GM06990 (cell line): ENCODE results near the gene AP1S1.

Experiments used
- DNase-seq: peaks from one replicate; pipeline ENCODE4 v3.0.0-alpha.2; 2011; ENCODE audit not compliant: insufficient read length; ENCODE audit errors: extremely low read depth
- H3K27me3 ChIP-seq: replicated peaks from 2 replicates; pipeline ENCODE4 v1.6.0; 2011; ENCODE audit warnings: low read length; ENCODE audit not compliant: control insufficient read depth, insufficient read depth
- H3K36me3 ChIP-seq: 2 replicates; pipeline ENCODE4 v1.5.1; 2011; ENCODE audit warnings: low read length; ENCODE audit not compliant: control insufficient read depth, insufficient read depth
- H3K4me3 ChIP-seq: replicated peaks from 2 replicates; pipeline ENCODE4 v1.5.1; 2011; ENCODE audit warnings: low read depth, mild to moderate bottlenecking, control low read depth, low read length
- TF ChIP-seq, protein P1 (sequence below): IDR thresholded peaks from 2 replicates; pipeline ENCODE4 v1.5.1; 2011; ENCODE audit warnings: low read length, control low read depth, mild to moderate bottlenecking, inconsistent platforms; ENCODE audit not compliant: insufficient read depth, poor library complexity, severe bottlenecking

AP1S1 gene

DNA sequence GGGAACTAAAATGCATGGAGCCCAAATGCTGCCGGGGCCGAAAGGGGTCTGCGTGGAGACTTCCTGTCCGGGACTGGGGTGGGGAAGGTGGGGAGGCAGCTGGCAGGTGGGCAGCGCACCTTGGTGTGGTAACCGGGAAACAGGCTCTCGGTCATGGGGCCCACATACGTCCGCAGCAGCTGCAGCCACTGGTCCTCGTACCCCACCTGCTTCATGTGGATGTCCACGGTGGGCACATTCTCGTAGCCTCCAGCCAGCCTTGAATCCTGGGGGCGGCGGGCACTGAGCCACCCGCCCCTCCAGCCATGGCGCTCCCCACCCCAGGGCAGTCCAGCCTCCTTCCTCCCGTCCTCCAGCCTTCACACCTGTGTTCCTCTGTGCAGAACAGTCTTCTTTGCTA, 53.2 kb downstream of the AP1S1 start:
- TF ChIP-seq, protein P1, sequence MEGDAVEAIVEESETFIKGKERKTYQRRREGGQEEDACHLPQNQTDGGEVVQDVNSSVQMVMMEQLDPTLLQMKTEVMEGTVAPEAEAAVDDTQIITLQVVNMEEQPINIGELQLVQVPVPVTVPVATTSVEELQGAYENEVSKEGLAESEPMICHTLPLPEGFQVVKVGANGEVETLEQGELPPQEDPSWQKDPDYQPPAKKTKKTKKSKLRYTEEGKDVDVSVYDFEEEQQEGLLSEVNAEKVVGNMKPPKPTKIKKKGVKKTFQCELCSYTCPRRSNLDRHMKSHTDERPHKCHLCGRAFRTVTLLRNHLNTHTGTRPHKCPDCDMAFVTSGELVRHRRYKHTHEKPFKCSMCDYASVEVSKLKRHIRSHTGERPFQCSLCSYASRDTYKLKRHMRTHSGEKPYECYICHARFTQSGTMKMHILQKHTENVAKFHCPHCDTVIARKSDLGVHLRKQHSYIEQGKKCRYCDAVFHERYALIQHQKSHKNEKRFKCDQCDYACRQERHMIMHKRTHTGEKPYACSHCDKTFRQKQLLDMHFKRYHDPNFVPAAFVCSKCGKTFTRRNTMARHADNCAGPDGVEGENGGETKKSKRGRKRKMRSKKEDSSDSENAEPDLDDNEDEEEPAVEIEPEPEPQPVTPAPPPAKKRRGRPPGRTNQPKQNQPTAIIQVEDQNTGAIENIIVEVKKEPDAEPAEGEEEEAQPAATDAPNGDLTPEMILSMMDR = no peak
- Histone ChIP-seq H3K4me3 (no peak overlapping the region), H3K36me3 (peaks cover 11% of the 10 kb centered on the region), H3K27me3 (no peaks in the 10 kb centered on the region; the same call in 1 of the 2 replicates)
- no peak for DNase-seq

DNA sequence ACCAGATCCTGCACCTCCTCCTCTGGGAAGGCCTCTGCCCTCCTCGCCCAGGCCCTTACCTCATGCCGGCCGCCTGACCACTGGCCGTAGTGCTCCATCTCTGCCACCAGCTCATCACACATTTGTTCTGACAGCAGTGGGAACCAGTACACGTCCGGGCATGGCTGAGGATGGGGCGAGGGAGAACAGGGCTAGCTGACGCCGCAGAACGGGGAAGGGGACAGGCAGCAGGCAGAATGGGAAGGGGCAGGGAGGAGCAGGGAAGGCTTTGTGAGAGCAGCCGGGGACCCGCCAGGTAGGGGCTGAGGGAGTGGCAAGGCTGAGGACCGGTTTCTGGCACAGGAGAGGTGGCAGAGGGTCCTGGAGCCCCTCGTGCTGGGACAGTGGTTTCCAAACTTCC, 54.5 kb downstream of the AP1S1 start:
- no peak for DNase-seq
- Histone ChIP-seq H3K4me3 (no peak overlapping the region), H3K36me3 (peaks cover 11% of the 10 kb centered on the region), H3K27me3 (no peaks in the 10 kb centered on the region)
- TF ChIP-seq, protein P1 = no peak

DNA sequence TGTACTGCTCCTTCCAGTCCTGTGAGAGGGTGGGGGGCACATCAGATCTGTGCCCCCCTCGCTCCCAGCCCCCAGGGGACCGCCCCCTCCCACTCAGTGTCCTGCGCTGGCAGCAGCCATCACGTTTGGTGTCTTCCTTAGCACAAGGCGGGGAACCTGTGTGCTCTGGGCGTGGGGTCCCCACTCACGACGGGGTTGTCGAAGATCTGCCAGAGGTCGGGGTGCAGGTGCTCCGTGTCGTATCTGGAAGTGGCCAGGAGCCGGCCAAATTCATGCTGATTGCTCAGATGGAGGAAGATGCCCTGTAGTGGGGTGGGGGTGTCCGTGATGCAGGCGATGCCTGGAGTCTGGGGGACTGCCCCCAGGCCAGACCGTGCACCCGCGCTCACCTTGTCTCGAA, 55.9 kb downstream of the AP1S1 start:
- Histone ChIP-seq H3K27me3 (no peaks in the 10 kb centered on the region), H3K4me3 (no peak overlapping the region), H3K36me3 (peaks cover 11% of the 10 kb centered on the region)
- DNase-seq = no peak
- TF ChIP-seq, protein P1 = no peak
